GM12878 (cell line): Measurements from ENCODE around the gene TDRKH. TPM values are rescaled to one million over a fixed set of nuclear protein-coding genes. Genes with fewer than 3 reads are reported as not detected.

Experiments used
- ATAC-seq: fragments of 200-7000 bp; cut with Tn5 transposase; 3 replicates; pipeline ENCODE4 v1.9.1; 2020; ENCODE audit warnings: mild to moderate bottlenecking, moderate library complexity
- BruUV-seq: library from RNA; stranded (reverse); fragments of 400-500 nt; replicated peaks from 2 replicates; lab custom pipeline; 2021; lab: Mats Ljungman, UMichigan
- CTCF ChIA-PET: fragments of 300-600 bp; sonication (Branson Sonifier 250); formaldehyde crosslinking; extraction: SDS; loops from one replicate; lab custom pipeline; 2021; ENCODE audit warnings: inconsistent platforms; lab: Yijun Ruan, JAX
- POLR2A ChIA-PET: fragments of 350-600 bp; formaldehyde crosslinking; extraction: SDS; loops from one replicate; lab custom pipeline; 2021; ENCODE audit warnings: inconsistent platforms; lab: Charles Lee
- RAD21 ChIA-PET: fragments of 300-600 bp; sonication (Branson Sonifier 250); formaldehyde crosslinking; loops from one replicate; lab custom pipeline; 2023; ENCODE audit warnings: antibody characterized with exemption; ENCODE audit not compliant: unreplicated experiment; lab: Charles Lee
- SMC1A ChIA-PET: fragments of 300-600 bp; sonication (Branson Sonifier 250); formaldehyde crosslinking; loops from one replicate; lab custom pipeline; 2023; ENCODE audit not compliant: unreplicated experiment, uncharacterized antibody; lab: Charles Lee
- DNase-seq: peaks from one replicate; pipeline ENCODE4 v3.0.0-alpha.2; 2011; ENCODE audit warnings: low read depth, low spot score
- FAIRE-seq: peaks from 3 replicates; lab custom pipeline; 2011; peaks lifted over from hg19 to GRCh38; lab: Jason Lieb, UNC
- H2AFZ ChIP-seq: 2 replicates; pipeline ENCODE4 v1.6.0; 2011; ENCODE audit warnings: low read depth, low read length, control low read depth; ENCODE audit not compliant: control insufficient read depth
- H3K27ac ChIP-seq: 2 replicates; pipeline ENCODE4 v1.5.1; 2011; ENCODE audit warnings: control low read depth; ENCODE audit not compliant: control insufficient read depth, insufficient read depth
- H3K27me3 ChIP-seq, 2 experiments: replicated peaks in 1 of 2; 2 replicates each; pipeline versions ENCODE4 v1.6.0 to v1.6.1; 2011; ENCODE audit warnings: low read length in 1 of 2; ENCODE audit not compliant: control insufficient read depth in 2 of 2, insufficient read depth in 2 of 2
- H3K36me3 ChIP-seq, 2 experiments: 2 replicates each; pipeline ENCODE4 v1.5.1; 2011; ENCODE audit warnings: low read length in 1 of 2; ENCODE audit not compliant: control insufficient read depth in 2 of 2, insufficient read depth in 2 of 2
- H3K4me1 ChIP-seq: 2 replicates; pipeline ENCODE4 v1.6.1; 2011; ENCODE audit warnings: mild to moderate bottlenecking, low read length, moderate library complexity, mixed read lengths; ENCODE audit not compliant: control insufficient read depth, insufficient read depth
- H3K4me2 ChIP-seq: 2 replicates; pipeline ENCODE4 v1.6.0; 2011; ENCODE audit warnings: control low read depth; ENCODE audit not compliant: control insufficient read depth, insufficient read depth
- H3K4me3 ChIP-seq: fragments of 200-600 bp; sonication (generic); 2 replicates; pipeline ENCODE4 v1.5.1; 2016
- H3K79me2 ChIP-seq: 2 replicates; pipeline ENCODE4 v1.6.0; 2011; ENCODE audit warnings: low read length; ENCODE audit not compliant: control insufficient read depth, insufficient read depth
- H3K9ac ChIP-seq: 2 replicates; pipeline ENCODE4 v1.8.0; 2011; ENCODE audit warnings: low read length, control low read depth, mixed read lengths; ENCODE audit not compliant: control insufficient read depth, insufficient read depth
- H3K9me3 ChIP-seq: replicated peaks from 3 replicates; pipeline ENCODE4 v1.5.1; 2011; ENCODE audit warnings: mild to moderate bottlenecking, low read length; ENCODE audit not compliant: control insufficient read depth, insufficient read depth
- H4K20me1 ChIP-seq: 2 replicates; pipeline ENCODE4 v1.6.0; 2011; ENCODE audit not compliant: control insufficient read depth, insufficient read depth
- HDAC2 ChIP-seq: fragments of 200-600 bp; sonication (generic); IDR thresholded peaks from 2 replicates; pipeline ENCODE4 v1.6.1; 2017
- NFIC ChIP-seq: IDR thresholded peaks from 2 replicates; pipeline ENCODE4 v1.6.1; 2012; ENCODE audit warnings: low read depth, mild to moderate bottlenecking, inconsistent platforms, low read length, moderate library complexity
- PAX8 ChIP-seq: fragments of 450-650 bp; IDR thresholded peaks from 2 replicates; pipeline ENCODE4 v1.6.1; 2017; ENCODE audit warnings: mild to moderate bottlenecking, moderate library complexity
- RAD51 ChIP-seq: fragments of 450-650 bp; IDR thresholded peaks from 2 replicates; pipeline ENCODE4 v1.6.1; 2016; ENCODE audit warnings: moderate library complexity, mild to moderate bottlenecking, inconsistent platforms
- SMAD1 ChIP-seq: fragments of 450-650 bp; IDR thresholded peaks from 2 replicates; pipeline ENCODE4 v1.6.1; 2018; ENCODE audit warnings: mild to moderate bottlenecking, low read depth; ENCODE audit not compliant: partially characterized antibody
- SUPT20H ChIP-seq: IDR thresholded peaks from 2 replicates; pipeline ENCODE4 v1.6.1; 2011; ENCODE audit warnings: low read depth, mild to moderate bottlenecking, low read length, moderate library complexity, borderline replicate concordance; ENCODE audit not compliant: control insufficient read depth
- YY1 ChIP-seq: IDR thresholded peaks from 2 replicates; pipeline ENCODE4 v1.6.1; 2011; ENCODE audit warnings: low read depth, mild to moderate bottlenecking, low read length
- ZNF274 ChIP-seq: IDR thresholded peaks from one replicate; pipeline ENCODE4 v1.8.0; 2011; ENCODE audit not compliant: insufficient read length, insufficient read depth
- in situ Hi-C: fragments of 300-500 bp; cut with MboI; formaldehyde crosslinking; loops from 9 replicates; pipeline ENCODE4 v1.14.3; 2018; ENCODE audit warnings: mixed read lengths
- intact Hi-C: fragments of 100-400 bp; cut with micrococcal nuclease; formaldehyde crosslinking; loops from one replicate; pipeline ENCODE4 v1.14.2; 2022; ENCODE audit not compliant: unreplicated experiment
- polyA plus RNA-seq, 11 experiments: library from polyadenylated mRNA; depleted of rRNA in 4 of 11; unstranded in 6 of 11; stranded (reverse) in 5 of 11; fragments of >200 nt; fragmentation: Nextera tagmentation in 4 of 11; fragmentation: Illumina TruSeq in 1 of 11; extraction: Ambion mirVana in 4 of 11; extraction: Trizol in 1 of 11; gene quantifications; 1 replicate in 1 of 11; 2 replicates in 10 of 11; pipeline versions ENCODE4 v1.2.1 to v1.2.3, GENCODE V29; 2011 to 2016; ENCODE audit warnings: inconsistent platforms in 2 of 11, missing spikeins in 2 of 11, low read depth in 1 of 11
- total RNA-seq, 4 experiments: library from RNA; depleted of rRNA in 3 of 4; stranded (reverse); fragments of >200 nt in 3 of 4; fragmentation: Illumina TruSeq in 1 of 4; extraction: Trizol in 1 of 4; gene quantifications; 2 replicates each; pipeline versions ENCODE4 v1.2.1 to v1.2.3, GENCODE V29; 2013 to 2021
- TF ChIP-seq, protein P1 (sequence below): fragments of 450-650 bp; IDR thresholded peaks from 2 replicates; pipeline ENCODE4 v1.6.1; 2017; ENCODE audit warnings: mild to moderate bottlenecking, moderate library complexity

Gene TDRKH
- total and polyA plus RNA-seq, 10 of the 15 experiments (the other 5 are each of a cell fraction or from before 2014, with no cell fraction given) = 1.3 to 8.4 (median 2.9) TPM

- H3K4me2 ChIP-seq = no peak overlapping the region
- no peaks in the 10 kb centered on the region for H3K79me2 ChIP-seq
- ChIA-PET CTCF (interaction anchor here (2.5 kb wide), 1 partner anchor 144 kb away, joined by 7 read pairs; no protein-coding TSS in a partner anchor), SMC1A (interaction anchor here (1.1 kb wide), 1 partner anchor 143 kb away, joined by 3 read pairs; no protein-coding TSS in a partner anchor), RAD21 (no interaction called here), POLR2A (no interaction called here)
- peaks cover 7% of the 10 kb centered on the region; the same call in 1 of the 3 replicates for H3K9me3 ChIP-seq
- intact Hi-C loops = no loop called here
- TF ChIP-seq, protein P1, sequence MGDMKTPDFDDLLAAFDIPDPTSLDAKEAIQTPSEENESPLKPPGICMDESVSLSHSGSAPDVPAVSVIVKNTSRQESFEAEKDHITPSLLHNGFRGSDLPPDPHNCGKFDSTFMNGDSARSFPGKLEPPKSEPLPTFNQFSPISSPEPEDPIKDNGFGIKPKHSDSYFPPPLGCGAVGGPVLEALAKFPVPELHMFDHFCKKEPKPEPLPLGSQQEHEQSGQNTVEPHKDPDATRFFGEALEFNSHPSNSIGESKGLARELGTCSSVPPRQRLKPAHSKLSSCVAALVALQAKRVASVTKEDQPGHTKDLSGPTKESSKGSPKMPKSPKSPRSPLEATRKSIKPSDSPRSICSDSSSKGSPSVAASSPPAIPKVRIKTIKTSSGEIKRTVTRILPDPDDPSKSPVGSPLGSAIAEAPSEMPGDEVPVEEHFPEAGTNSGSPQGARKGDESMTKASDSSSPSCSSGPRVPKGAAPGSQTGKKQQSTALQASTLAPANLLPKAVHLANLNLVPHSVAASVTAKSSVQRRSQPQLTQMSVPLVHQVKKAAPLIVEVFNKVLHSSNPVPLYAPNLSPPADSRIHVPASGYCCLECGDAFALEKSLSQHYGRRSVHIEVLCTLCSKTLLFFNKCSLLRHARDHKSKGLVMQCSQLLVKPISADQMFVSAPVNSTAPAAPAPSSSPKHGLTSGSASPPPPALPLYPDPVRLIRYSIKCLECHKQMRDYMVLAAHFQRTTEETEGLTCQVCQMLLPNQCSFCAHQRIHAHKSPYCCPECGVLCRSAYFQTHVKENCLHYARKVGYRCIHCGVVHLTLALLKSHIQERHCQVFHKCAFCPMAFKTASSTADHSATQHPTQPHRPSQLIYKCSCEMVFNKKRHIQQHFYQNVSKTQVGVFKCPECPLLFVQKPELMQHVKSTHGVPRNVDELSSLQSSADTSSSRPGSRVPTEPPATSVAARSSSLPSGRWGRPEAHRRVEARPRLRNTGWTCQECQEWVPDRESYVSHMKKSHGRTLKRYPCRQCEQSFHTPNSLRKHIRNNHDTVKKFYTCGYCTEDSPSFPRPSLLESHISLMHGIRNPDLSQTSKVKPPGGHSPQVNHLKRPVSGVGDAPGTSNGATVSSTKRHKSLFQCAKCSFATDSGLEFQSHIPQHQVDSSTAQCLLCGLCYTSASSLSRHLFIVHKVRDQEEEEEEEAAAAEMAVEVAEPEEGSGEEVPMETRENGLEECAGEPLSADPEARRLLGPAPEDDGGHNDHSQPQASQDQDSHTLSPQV = no peak
- no peak for TF ChIP-seq PAX8
- no peak for TF ChIP-seq HDAC2
- no peak for TF ChIP-seq SUPT20H
- no peak for TF ChIP-seq RAD51
- no peak for TF ChIP-seq YY1
- TF ChIP-seq NFIC = no peak
- TF ChIP-seq ZNF274 = no peak
- no peak for TF ChIP-seq SMAD1
- FAIRE-seq = no peak
- no peaks in the 10 kb centered on the region for H3K4me1 ChIP-seq
- no peaks in the 10 kb centered on the region for H3K36me3 ChIP-seq
- DNase-seq = no peak
- no peak overlapping the region for H3K9ac ChIP-seq
- H3K27ac ChIP-seq = no peak overlapping the region
- no peaks in the 10 kb centered on the region for H3K27me3 ChIP-seq
- in situ Hi-C loops = loop anchor here (5.0 kb wide), 1 partner anchor 50 kb away; no protein-coding TSS in a partner anchor
- no TSS peak for BruUV-seq
- H2AFZ ChIP-seq = no peak overlapping the region
- ATAC-seq = no peak
- no peaks in the 10 kb centered on the region for H4K20me1 ChIP-seq
- H3K4me3 ChIP-seq = no peak overlapping the region
Observed at GRCh38 chr1:151737479-151737878, 52.8 kb downstream of the TDRKH start.
